HG03354 (cell line): Measurements from ENCODE around the gene NAA11.

ENCODE experiments used
- ATAC-seq: cut with Tn5 transposase; IDR thresholded peaks from one replicate; pipeline ENCODE4 v1.9.1; 2021; ENCODE audit warnings: mild to moderate bottlenecking; ENCODE audit not compliant: unreplicated experiment, poor library complexity, severe bottlenecking

Gene NAA11

GRCh38 chr4:79325864-79326328, at the start of gene NAA11:
Gene NAA11, minus strand, starts transcription at chr4:79326061. Its CDS starts 184 bp downstream, at chr4:79325877.
- no peak for ATAC-seq

- ATAC-seq: no peak
Observed at GRCh38 chr4:79370026-79370425, 44.2 kb upstream of the NAA11 start.

GRCh38 chr4:79367096-79367495, 41.2 kb upstream of the NAA11 start:
- no peak for ATAC-seq

- ATAC-seq: no peak
Observed at GRCh38 chr4:79366422-79366821, 40.6 kb upstream of the NAA11 start.

GRCh38 chr4:79364061-79364460, 38.2 kb upstream of the NAA11 start:
- ATAC-seq: no peak

GRCh38 chr4:79362626-79363025, 36.8 kb upstream of the NAA11 start:
- no peak for ATAC-seq

GRCh38 chr4:79360006-79360405, 34.1 kb upstream of the NAA11 start:
- no peak for ATAC-seq

GRCh38 chr4:79358438-79358837, 32.6 kb upstream of the NAA11 start:
- ATAC-seq: no peak

- ATAC-seq: no peak
Observed at GRCh38 chr4:79357365-79357764, 31.5 kb upstream of the NAA11 start.

- no peak for ATAC-seq
Observed at GRCh38 chr4:79353075-79353474, 27.2 kb upstream of the NAA11 start.

- ATAC-seq: no peak
Observed at GRCh38 chr4:79348405-79348804, 22.5 kb upstream of the NAA11 start.

- ATAC-seq: no peak
Observed at GRCh38 chr4:79341893-79342653, 16.2 kb upstream of the NAA11 start.

GRCh38 chr4:79340568-79340967, 14.7 kb upstream of the NAA11 start:
- ATAC-seq: no peak

- ATAC-seq: peak; percentile 73
Observed at GRCh38 chr4:79338148-79338547, 12.3 kb upstream of the NAA11 start.

- no peak for ATAC-seq
Observed at GRCh38 chr4:79334783-79335182, 8.9 kb upstream of the NAA11 start.

GRCh38 chr4:79334341-79334740, 8.5 kb upstream of the NAA11 start:
- ATAC-seq: no peak

GRCh38 chr4:79331126-79331876, 5.4 kb upstream of the NAA11 start:
- ATAC-seq: no peak

- no peak for ATAC-seq
Observed at GRCh38 chr4:79330720-79331119, 4.9 kb upstream of the NAA11 start.

- ATAC-seq: no peak
Observed at GRCh38 chr4:79325436-79325835, 425 bp downstream of the NAA11 start.

GRCh38 chr4:79319975-79320374, 5.9 kb downstream of the NAA11 start:
- ATAC-seq: no peak

GRCh38 chr4:79317711-79318110, 8.2 kb downstream of the NAA11 start:
- no peak for ATAC-seq
